Pancreas (tissue), 10 donors: Measurements from ENCODE around the gene THSD7A. TPM values are rescaled to one million over a fixed set of nuclear protein-coding genes. Genes with fewer than 3 reads are reported as not detected.

ENCODE experiments used
- ATAC-seq, 4 donors: fragments of 200-7000 bp; cut with Tn5 transposase; one replicate each; pipeline versions ENCODE4 v1.8.0 to v1.9.1; 2020; ENCODE audit warnings: mild to moderate bottlenecking in 4 of 4, moderate library complexity in 4 of 4
- DNase-seq, 6 donors: peaks; one replicate each; pipeline ENCODE4 v3.0.0-alpha.2; 2020
- FAIRE-seq: peaks from 2 replicates; lab custom pipeline; 2012; peaks lifted over from hg19 to GRCh38; lab: Jason Lieb, UNC
- H3K27ac ChIP-seq, 4 donors: fragments of 200-600 bp; sonication (generic); 1 replicate in 3 of 4; 2 replicates in 1 of 4; pipeline versions ENCODE4 v1.5.0 to v1.8.0; 2020
- H3K27me3 ChIP-seq, 4 donors: fragments of 200-600 bp; one replicate each; pipeline ENCODE4 v1.8.0; 2021
- H3K36me3 ChIP-seq, 3 donors: fragments of 200-600 bp; sonication (generic) in 1 of 3; one replicate each; pipeline versions ENCODE4 v1.5.0 to v1.8.0; 2020 to 2021
- H3K4me1 ChIP-seq, 3 donors: fragments of 200-600 bp; one replicate each; pipeline ENCODE4 v1.8.0; 2021
- H3K4me3 ChIP-seq, 4 donors: fragments of 200-600 bp; sonication (generic) in 2 of 4; one replicate each; pipeline versions ENCODE4 v1.5.0 to v1.8.0; 2020 to 2021
- H3K9me3 ChIP-seq, 4 donors: fragments of 200-600 bp; one replicate each; pipeline ENCODE4 v1.8.0; 2021
- WGBS, 2 donors: extraction: QIAGEN DNeasy Blood & Tissue Kit; methylation state at CpG; one replicate each; pipeline ENCODE4 v1.1.7; 2013; 5-methylcytosine and 5-hydroxymethylcytosine counted together
- intact Hi-C, 3 donors: fragments of 100-400 bp; cut with DNase I; formaldehyde crosslinking; loops; one replicate each; pipeline versions ENCODE4 v1.11.1 to v1.14.2; 2022
- polyA plus RNA-seq, 2 donors: library from polyadenylated mRNA; stranded (reverse); fragments of 200-250 nt; gene quantifications; one replicate each; pipeline ENCODE4 v1.2.3, GENCODE V29; 2013
- total RNA-seq, 6 donors: library from RNA; stranded (reverse); fragmentation: NEBNext Ultra II Directional in 4 of 6; extraction: Animal tissue kit (Norgen Biotek cat#: 25700) in 4 of 6; gene quantifications; one replicate each; pipeline versions ENCODE4 v1.2.1 to v1.2.4, GENCODE V29; 2021 to 2023
- TF ChIP-seq, protein P1 (sequence below), 4 donors: fragments of 200-600 bp; sonication (generic) in 3 of 4; IDR thresholded peaks; one replicate each; pipeline versions ENCODE4 v1.5.0 to v1.8.0; 2021; ENCODE audit warnings: antibody characterized with exemption in 4 of 4
- donor health status: healthy with polysubstance abuse.
- donor health status: DM: no; HTN: no; CAD: no; lungs with moderate emphysema.
- donor health status: DM: no; HTN: no; CAD: no.
- donor health status: control.
- donor health status: control.
- donor health status: Bipolar disorder and iron deficiency.
- donor health status: DM: yes; HTN: yes; CAD: no.
- donor health status: DM: no; HTN: no; CAD: no.
- donor health status: DM: no; HTN: no; CAD: no.
- donor health status: DM: yes; HTN: yes; CAD: no.

Gene THSD7A
- total and polyA plus RNA-seq, 8 donors, result 0.30 to 3.7 (median 0.90) TPM

DNA sequence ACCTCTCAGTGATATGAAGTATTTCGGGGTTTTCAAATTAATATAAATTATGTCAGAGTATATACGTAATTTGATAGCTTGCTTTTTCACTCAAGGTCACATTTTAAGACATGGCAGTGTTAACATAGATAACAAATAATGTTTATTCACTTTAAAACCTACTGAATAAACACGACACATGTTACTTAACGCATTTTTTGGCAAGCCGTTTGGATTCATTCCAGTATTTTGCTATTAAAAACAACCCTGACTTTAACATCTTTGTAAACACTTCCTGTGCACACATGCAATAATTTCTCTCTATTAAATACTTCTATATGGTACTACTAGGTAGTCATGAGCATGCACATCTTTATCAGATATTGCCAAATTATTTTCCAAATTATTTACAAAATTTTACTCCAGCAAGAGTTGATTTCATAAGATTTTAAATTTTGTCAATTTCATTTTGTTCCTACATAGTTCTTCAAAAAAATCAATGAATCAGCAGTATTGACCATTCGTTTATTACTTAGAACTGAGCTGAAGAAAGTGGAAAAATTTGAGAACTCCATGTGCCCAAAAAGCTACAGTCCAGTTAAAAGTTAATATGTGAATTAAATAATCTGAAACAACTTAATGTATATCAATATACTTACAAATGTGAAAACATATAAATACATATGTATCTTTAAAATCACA, 26.8 kb upstream of the THSD7A start:
- Histone ChIP-seq H3K27me3 (no peaks in the 10 kb centered on the region), H3K36me3 (no peaks in the 10 kb centered on the region), H3K27ac (no peak overlapping the region), H3K9me3 (no peaks in the 10 kb centered on the region), H3K4me1 (peaks cover 0 to 4% (median 0%) of the 10 kb centered on the region in 3 donors), H3K4me3 (no peak overlapping the region)
- intact Hi-C loops, result no loop called here
- FAIRE-seq, result no peak
- no peak for DNase-seq
- 13 to 20% methylated on average over 6 of the region's 6 CpGs for WGBS, 2 donors
- no peak for ATAC-seq
- TF ChIP-seq, protein P1, sequence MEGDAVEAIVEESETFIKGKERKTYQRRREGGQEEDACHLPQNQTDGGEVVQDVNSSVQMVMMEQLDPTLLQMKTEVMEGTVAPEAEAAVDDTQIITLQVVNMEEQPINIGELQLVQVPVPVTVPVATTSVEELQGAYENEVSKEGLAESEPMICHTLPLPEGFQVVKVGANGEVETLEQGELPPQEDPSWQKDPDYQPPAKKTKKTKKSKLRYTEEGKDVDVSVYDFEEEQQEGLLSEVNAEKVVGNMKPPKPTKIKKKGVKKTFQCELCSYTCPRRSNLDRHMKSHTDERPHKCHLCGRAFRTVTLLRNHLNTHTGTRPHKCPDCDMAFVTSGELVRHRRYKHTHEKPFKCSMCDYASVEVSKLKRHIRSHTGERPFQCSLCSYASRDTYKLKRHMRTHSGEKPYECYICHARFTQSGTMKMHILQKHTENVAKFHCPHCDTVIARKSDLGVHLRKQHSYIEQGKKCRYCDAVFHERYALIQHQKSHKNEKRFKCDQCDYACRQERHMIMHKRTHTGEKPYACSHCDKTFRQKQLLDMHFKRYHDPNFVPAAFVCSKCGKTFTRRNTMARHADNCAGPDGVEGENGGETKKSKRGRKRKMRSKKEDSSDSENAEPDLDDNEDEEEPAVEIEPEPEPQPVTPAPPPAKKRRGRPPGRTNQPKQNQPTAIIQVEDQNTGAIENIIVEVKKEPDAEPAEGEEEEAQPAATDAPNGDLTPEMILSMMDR (IDR thresholded peaks at IDR 0.05), result no peak

DNA sequence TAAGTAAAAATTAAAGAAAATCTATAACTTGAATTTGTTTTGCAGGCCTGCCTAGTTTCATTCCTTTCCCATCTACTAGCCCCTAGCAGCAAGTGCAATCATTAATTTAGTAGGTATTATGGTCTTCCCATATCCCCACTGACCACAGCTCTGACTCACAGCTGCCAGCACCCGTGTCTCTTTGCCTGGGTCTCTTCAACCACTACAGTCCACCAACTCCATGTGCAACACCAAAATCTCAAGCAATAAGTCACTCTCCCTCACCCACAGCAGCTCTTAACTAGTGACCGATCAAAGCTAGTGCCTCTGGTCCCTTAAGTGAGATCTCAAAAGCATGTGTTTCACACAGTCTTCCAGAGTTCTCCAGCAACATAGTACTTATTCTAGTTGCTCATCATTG, 26.0 kb upstream of the THSD7A start:
- peaks cover 0 to 4% (median 0%) of the 10 kb centered on the region in 3 donors for H3K4me1 ChIP-seq
- no peaks in the 10 kb centered on the region for H3K9me3 ChIP-seq
- FAIRE-seq, result no peak
- intact Hi-C loops, result no loop called here
- ATAC-seq, result no peak
- H3K27ac ChIP-seq, result no peak overlapping the region
- 83 to 87% methylated on average over 2 of the region's 2 CpGs for WGBS, 2 donors
- DNase-seq, result no peak
- no peaks in the 10 kb centered on the region for H3K27me3 ChIP-seq
- H3K36me3 ChIP-seq, result no peaks in the 10 kb centered on the region
- no peak overlapping the region for H3K4me3 ChIP-seq
- TF ChIP-seq, protein P1 (IDR thresholded peaks at IDR 0.05), result no peak

DNA sequence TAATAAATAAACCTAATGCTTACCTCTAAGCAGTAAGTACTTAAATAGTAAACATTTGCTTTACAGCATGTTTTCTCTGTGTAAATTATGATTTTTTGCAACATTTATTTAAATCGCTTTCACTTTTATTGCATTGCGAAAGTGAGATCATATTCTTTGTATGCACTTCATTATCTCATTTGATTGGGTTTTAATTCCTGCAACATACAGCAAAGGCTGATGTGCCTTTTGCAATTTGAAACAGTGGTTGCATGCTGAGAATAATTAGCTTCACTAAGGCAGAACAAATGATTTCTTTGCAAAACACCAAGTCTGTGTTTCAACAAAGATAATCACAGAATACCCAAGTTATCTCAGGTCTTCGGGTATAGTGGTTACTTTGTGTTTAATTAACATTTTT, 16.3 kb upstream of the THSD7A start:
- no peaks in the 10 kb centered on the region for H3K36me3 ChIP-seq
- no peaks in the 10 kb centered on the region for H3K9me3 ChIP-seq
- DNase-seq (no peak), ATAC-seq (no peak), FAIRE-seq (no peak)
- H3K27ac ChIP-seq, result no peak overlapping the region
- no peaks in the 10 kb centered on the region for H3K4me1 ChIP-seq
- H3K27me3 ChIP-seq, result no peaks in the 10 kb centered on the region
- H3K4me3 ChIP-seq, result no peak overlapping the region
- TF ChIP-seq, protein P1 (IDR thresholded peaks at IDR 0.05), result no peak
- intact Hi-C loops, result no loop called here
- WGBS, 2 donors, result 70 to 74% methylated on average over 3 of the region's 3 CpGs

DNA sequence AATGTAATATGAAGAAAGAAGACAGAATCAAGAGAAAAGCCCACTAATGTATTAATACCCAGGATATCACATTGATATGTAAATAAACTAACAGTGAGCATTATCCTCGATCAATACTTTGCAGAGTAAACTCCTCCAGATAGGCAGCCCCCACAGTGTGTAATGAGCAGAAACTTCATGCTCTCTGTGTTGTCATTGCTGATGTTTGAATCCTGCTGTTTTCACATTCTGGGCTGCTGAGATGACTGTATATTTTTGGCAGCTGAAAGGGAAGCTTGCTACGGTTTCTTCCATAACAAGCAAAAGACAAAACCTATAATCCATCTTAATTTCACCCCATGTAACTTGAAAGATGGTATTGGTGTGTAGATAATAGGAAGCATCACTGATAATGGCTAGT, 15.3 kb upstream of the THSD7A start:
- DNase-seq, result no peak
- no peaks in the 10 kb centered on the region for H3K4me1 ChIP-seq
- 17 to 21% methylated on average over 2 of the region's 2 CpGs for WGBS, 2 donors
- H3K36me3 ChIP-seq, result no peaks in the 10 kb centered on the region
- H3K27ac ChIP-seq, result no peak overlapping the region
- FAIRE-seq, result no peak
- H3K4me3 ChIP-seq, result no peak overlapping the region
- intact Hi-C loops, result no loop called here
- H3K27me3 ChIP-seq, result no peaks in the 10 kb centered on the region
- no peaks in the 10 kb centered on the region for H3K9me3 ChIP-seq
- TF ChIP-seq, protein P1 (IDR thresholded peaks at IDR 0.05), result no peak
- no peak for ATAC-seq

DNA sequence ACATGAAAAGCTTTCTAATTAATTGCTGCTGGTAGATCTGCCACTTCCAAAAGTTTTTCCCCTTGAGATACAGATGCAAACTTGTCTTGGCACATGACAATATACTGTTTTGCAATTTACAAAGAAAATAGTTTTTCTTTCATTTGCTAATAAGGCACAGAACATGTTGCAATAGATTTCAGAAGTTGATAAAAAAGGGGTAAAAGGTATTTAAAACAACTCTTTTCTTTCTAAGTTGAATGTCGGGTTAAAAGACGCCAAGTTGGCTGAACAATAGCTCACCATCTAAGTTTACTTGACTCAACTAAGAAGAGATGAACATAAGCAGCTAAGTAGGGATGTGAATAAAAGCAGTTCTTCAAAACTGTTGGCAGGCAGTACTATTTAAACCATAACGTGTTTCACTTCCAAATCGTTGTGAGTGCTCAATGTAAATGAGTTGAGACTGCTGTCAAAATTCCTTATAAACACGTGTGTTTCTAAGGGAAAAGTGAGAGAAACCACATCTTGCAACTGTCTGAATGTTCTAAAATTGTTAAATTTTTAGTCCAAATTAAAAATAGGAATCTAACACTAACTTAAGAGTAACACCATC, 14.5 kb upstream of the THSD7A start:
- Histone ChIP-seq H3K27me3 (no peaks in the 10 kb centered on the region), H3K4me3 (no peak overlapping the region), H3K9me3 (no peaks in the 10 kb centered on the region), H3K27ac (no peak overlapping the region), H3K36me3 (no peaks in the 10 kb centered on the region), H3K4me1 (no peaks in the 10 kb centered on the region)
- intact Hi-C loops, result no loop called here
- FAIRE-seq (no peak), DNase-seq (no peak), ATAC-seq (no peak)
- TF ChIP-seq, protein P1 (IDR thresholded peaks at IDR 0.05), result no peak
- 37 to 39% methylated on average over 5 of the region's 5 CpGs for WGBS, 2 donors
